CD4-positive, CD25-positive, alpha-beta regulatory T cell (primary cell): Measurements from ENCODE around the gene BRSK2. TPM values are rescaled to one million over a fixed set of nuclear protein-coding genes. Genes with fewer than 3 reads are reported as not detected.
"Not testable (repeated sequence)": the region's sequence is repeated elsewhere in the genome, so short reads cannot be mapped to it uniquely, and the experiment has no call there.

Source experiments
- ATAC-seq, 2 donors: fragments of 150-1000 bp; cut with Tn5 transposase; one replicate each; pipeline ENCODE4 v1.10.0; 2021; ENCODE audit warnings: low read depth in 2 of 2, moderate number of reproducible peaks in 2 of 2, moderate library complexity in 1 of 2
- DNase-seq, 3 donors: peaks; one replicate each; pipeline versions ENCODE4 v3.0.0 to v3.0.0-alpha.2; 2012 to 2022; ENCODE audit warnings: mixed read lengths in 1 of 3
- H3K27ac ChIP-seq: one replicate; pipeline ENCODE4 v1.7.0; 2013; ENCODE audit warnings: mild to moderate bottlenecking, low read length; ENCODE audit not compliant: insufficient read depth, poor library complexity, severe bottlenecking
- H3K27me3 ChIP-seq: one replicate; pipeline ENCODE4 v1.7.0; 2013; ENCODE audit warnings: low read length; ENCODE audit not compliant: control insufficient read depth, insufficient read depth
- H3K36me3 ChIP-seq: one replicate; pipeline ENCODE4 v1.7.0; 2013; ENCODE audit warnings: mild to moderate bottlenecking, low read length, moderate library complexity; ENCODE audit not compliant: control insufficient read depth, insufficient read depth
- H3K4me1 ChIP-seq: 2 replicates; pipeline ENCODE4 v1.7.0; 2013; ENCODE audit warnings: mild to moderate bottlenecking, low read length; ENCODE audit not compliant: insufficient read depth, control insufficient read depth, poor library complexity, severe bottlenecking
- H3K4me3 ChIP-seq: one replicate; pipeline ENCODE4 v1.7.0; 2013; ENCODE audit warnings: low read depth, mild to moderate bottlenecking, low read length, moderate library complexity
- H3K9me3 ChIP-seq, 2 experiments: 1 replicate in 1 of 2; 2 replicates in 1 of 2; pipeline ENCODE4 v1.7.0; 2013; ENCODE audit warnings: low read length in 2 of 2, mild to moderate bottlenecking in 1 of 2, moderate library complexity in 1 of 2; ENCODE audit not compliant: control insufficient read depth in 2 of 2
- H3K27ac Mint-ChIP-seq, 3 donors: one replicate each; pipeline ENCODE4 v1.8.0; 2020 to 2022; ENCODE audit warnings: mild to moderate bottlenecking in 3 of 3, mixed read lengths in 3 of 3, moderate library complexity in 2 of 3
- H3K27me3 Mint-ChIP-seq: one replicate; pipeline ENCODE4 v1.8.0; 2022; ENCODE audit warnings: mild to moderate bottlenecking, mixed read lengths
- H3K36me3 Mint-ChIP-seq: one replicate; pipeline ENCODE4 v1.8.0; 2020; ENCODE audit warnings: mixed read lengths
- H3K4me1 Mint-ChIP-seq, 4 donors: one replicate each; pipeline ENCODE4 v1.8.0; 2020 to 2022; ENCODE audit warnings: mixed read lengths in 4 of 4, mild to moderate bottlenecking in 1 of 4
- H3K4me3 Mint-ChIP-seq, 4 donors: one replicate each; pipeline ENCODE4 v1.8.0; 2020 to 2022; ENCODE audit warnings: mild to moderate bottlenecking in 4 of 4, mixed read lengths in 4 of 4, moderate library complexity in 3 of 4
- H3K9me3 Mint-ChIP-seq, 7 donors: one replicate each; pipeline ENCODE4 v1.8.0; 2020 to 2022; ENCODE audit warnings: mixed read lengths in 7 of 7, mild to moderate bottlenecking in 3 of 7, moderate library complexity in 2 of 7
- polyA plus RNA-seq, 4 donors: library from polyadenylated mRNA; unstranded; fragments of 300-500 nt; fragmentation: Illumina TruSeq; gene quantifications; one replicate each; pipeline ENCODE4 v1.2.3, GENCODE V29; 2021
- total RNA-seq: library from RNA; stranded (reverse); gene quantifications from one replicate; pipeline ENCODE4 v1.2.3, GENCODE V29; 2022

BRSK2 gene
- total and polyA plus RNA-seq, 5 donors from 2014 or later, result 0.07 to 0.42 (median 0.08) TPM; not detected in 1

DNA sequence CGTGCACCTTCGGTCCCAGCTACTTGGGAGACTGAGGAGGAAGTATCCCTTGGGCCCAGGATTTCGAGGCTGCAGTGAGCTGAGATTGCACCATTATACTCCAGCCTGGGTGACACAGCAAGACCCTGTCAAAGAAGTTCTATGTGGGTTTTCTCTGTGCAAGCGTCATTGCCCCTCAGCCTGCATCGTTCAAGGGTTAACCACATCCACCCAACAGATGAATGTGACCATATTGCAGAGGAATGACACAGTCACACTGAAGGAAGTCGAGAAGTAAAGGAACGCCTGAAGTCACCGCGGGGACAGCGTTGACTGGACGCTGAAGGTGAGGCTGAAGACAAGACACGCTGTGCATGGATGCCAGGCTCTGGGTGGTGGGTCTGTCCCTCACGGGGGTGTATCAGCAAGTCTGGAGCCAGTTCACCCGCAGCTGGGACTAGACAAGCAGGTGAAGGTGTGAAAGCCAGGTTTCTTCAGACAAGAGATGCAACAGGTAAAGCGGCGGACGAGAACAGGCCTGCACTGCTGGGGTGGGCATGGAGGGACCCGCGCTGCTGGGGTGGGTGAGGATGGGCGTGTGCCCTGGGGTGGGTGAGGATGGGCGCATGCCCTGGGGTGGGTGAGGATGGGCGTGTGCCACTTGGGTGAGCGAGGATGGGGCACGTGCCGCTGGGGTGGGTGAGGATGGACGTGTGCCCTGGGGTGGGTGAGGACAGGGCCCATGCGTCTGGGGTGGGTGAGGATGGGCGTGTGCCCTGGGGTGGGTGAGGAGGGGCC, 43.8 kb upstream of the BRSK2 start:
- Histone ChIP-seq H3K27ac (no peak overlapping the region), H3K4me1 (no peaks in the 10 kb centered on the region), H3K36me3 (no peaks in the 10 kb centered on the region), H3K9me3 (no peaks in the 10 kb centered on the region), H3K4me3 (no peak overlapping the region), H3K27me3 (no peaks in the 10 kb centered on the region)
- H3K27ac Mint-ChIP-seq, result no peak overlapping the region
- no peaks in the 10 kb centered on the region for H3K36me3 Mint-ChIP-seq
- no peak for DNase-seq
- ATAC-seq, result no peak
- H3K4me1 Mint-ChIP-seq, result peaks cover 0 to 2% (median 0%) of the 10 kb centered on the region in 4 donors
- no peaks in the 10 kb centered on the region for H3K9me3 Mint-ChIP-seq
- no peak overlapping the region for H3K4me3 Mint-ChIP-seq
- H3K27me3 Mint-ChIP-seq, result peaks cover 4% of the 10 kb centered on the region

DNA sequence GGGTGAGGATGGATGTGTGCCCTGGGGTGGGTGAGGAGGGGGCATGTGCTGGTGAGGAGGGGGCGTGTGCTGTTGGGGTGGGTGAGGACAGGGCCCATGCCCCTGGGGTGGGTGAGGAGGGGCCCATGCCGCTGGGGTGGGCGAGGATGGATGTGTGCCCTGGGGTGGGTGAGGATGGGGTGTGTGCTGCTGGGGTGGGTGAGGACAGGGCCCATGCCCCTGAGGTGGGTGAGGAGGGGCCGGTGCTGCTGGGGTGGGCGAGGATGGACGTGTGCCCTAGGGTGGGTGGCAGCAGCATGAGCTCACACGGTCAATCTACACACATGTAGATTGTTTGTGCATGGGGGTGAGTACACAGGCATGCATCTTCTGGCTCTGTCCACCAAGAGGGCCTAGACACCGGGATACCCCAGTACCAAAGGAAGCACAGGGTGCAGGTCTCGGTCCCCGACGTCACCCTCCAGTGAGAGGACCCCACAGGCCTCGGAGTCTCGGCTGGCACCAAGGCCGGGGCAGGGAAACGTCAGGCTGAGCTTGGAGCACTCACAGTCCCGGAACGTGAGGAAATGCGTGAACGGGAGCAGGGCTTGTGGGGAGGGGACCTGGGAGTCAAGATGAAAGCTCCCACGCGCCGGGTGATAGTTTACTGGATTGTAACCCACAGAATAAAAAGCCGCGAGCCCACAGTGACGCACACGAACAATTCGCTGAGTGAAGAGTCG, 42.9 kb upstream of the BRSK2 start:
- no peaks in the 10 kb centered on the region for H3K9me3 ChIP-seq
- Mint-ChIP-seq H3K4me3 (no peak overlapping the region), H3K36me3 (no peaks in the 10 kb centered on the region)

DNA sequence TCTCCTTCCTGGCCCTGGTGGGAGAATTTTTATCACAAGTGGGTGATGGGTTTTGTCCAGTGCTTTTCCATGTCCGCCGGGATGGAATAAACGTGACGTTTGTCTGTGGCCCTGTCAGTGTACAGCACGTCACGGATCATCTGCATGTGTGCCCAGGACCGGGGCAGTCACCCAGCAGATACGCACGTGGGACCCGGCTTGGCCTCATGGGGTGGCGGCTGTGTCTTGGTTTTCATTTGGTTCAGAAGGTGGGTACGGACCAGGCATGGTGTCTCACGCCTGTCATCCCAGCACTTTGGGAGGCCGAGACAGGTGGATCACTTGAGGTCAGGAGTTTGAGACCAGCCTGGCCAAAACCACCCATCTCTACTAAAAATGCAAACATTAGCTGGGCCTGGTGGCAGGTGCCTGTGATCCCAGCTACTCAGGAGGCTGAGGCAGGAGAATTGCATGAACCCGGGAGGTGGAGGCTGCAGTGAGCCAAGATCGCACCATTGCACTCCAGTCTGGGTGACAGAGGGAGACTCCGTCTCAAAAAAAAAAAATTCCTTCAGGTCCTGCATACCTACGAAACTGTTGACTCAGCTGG, 42.2 kb upstream of the BRSK2 start:
- H3K27ac Mint-ChIP-seq, H3K36me3 ChIP-seq, H3K4me3 Mint-ChIP-seq, H3K9me3 ChIP-seq, H3K4me1 ChIP-seq, H3K4me1 Mint-ChIP-seq, H3K9me3 Mint-ChIP-seq, H3K27me3 Mint-ChIP-seq, DNase-seq, H3K36me3 Mint-ChIP-seq, ATAC-seq, H3K4me3 ChIP-seq, H3K27ac ChIP-seq, H3K27me3 ChIP-seq: not testable (repeated sequence)

More for the DNA sequence above, 42.9 kb upstream of the BRSK2 start:
- H3K9me3 Mint-ChIP-seq, result no peaks in the 10 kb centered on the region
- Histone ChIP-seq H3K36me3 (no peaks in the 10 kb centered on the region), H3K4me3 (no peak overlapping the region), H3K27me3 (no peaks in the 10 kb centered on the region), H3K27ac (no peak overlapping the region), H3K4me1 (no peaks in the 10 kb centered on the region)
- peaks cover 4% of the 10 kb centered on the region for H3K27me3 Mint-ChIP-seq
- no peak overlapping the region for H3K27ac Mint-ChIP-seq
- H3K4me1 Mint-ChIP-seq, result peaks cover 0 to 2% (median 0%) of the 10 kb centered on the region in 4 donors
- no peak for DNase-seq
- no peak for ATAC-seq

DNA sequence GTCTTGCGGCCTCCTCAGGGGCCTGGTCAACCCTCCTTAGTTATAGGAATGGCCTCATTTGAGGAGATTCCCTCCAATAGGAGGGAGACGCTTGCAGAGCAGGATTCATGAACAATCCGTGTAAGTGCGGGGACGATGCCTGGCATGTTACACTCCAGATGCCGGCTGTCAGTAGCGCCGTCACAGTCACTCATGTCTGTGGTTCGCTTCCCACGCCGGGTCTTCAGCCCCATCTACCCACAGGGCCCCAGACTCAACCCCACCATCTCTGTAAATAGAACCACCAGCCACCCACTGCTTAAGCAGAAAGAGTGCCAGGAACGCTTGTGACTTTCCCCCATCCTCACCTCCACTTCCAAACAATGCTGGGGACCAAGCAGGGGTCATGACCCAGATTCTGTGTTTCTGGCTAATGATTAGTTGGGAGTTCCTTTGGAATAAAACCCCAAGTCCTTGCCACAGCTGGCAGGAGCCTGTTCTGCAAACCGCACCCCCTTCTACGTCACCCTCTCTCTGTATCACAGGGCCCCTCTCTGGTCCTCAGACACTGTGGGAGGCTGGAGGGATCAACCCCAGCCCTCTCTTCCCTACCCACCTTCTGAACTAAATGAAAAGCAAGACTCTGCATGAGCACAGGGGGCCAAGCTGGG, 41.5 kb upstream of the BRSK2 start:
- Mint-ChIP-seq H3K4me3 (peak overlapping the region in 1 of 4 donors; percentile 43), H3K36me3 (no peaks in the 10 kb centered on the region), H3K27me3 (peaks cover 4% of the 10 kb centered on the region), H3K27ac (no peak overlapping the region), H3K4me1 (peaks cover 0 to 2% (median 0%) of the 10 kb centered on the region in 4 donors), H3K9me3 (no peaks in the 10 kb centered on the region)
- Histone ChIP-seq H3K27ac (no peak overlapping the region), H3K9me3 (no peaks in the 10 kb centered on the region), H3K4me3 (no peak overlapping the region), H3K36me3 (no peaks in the 10 kb centered on the region), H3K27me3 (no peaks in the 10 kb centered on the region), H3K4me1 (no peaks in the 10 kb centered on the region)
- DNase-seq (no peak), ATAC-seq (no peak)

DNA sequence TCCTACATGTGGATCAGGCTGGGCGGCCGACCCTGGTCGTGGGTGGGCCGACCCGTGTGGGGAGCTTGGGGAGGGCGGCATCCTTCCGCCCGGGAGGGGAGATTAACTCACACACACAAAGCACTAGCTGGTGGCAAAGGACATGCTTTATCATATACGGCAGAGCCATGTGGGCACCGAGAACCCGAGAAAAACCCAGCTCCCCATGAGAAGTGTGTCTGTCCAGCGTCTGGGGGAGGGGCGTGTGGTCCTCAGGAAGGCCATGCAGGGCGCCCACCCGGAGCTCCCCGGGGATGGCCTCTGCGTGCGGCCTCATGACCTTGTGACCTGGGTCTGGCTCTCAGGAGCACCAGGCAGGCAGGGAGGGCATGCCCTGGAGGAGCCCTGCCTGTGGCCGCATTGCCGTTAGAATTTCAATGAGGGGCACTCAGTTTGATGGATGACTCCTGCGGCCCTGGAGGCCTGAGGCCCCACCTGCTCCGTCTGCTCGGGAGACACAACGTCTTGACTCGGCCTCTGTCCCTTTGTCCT, 40.9 kb upstream of the BRSK2 start:
- Histone ChIP-seq H3K4me1 (no peaks in the 10 kb centered on the region), H3K36me3 (no peaks in the 10 kb centered on the region), H3K9me3 (no peaks in the 10 kb centered on the region), H3K4me3 (no peak overlapping the region), H3K27ac (no peak overlapping the region), H3K27me3 (no peaks in the 10 kb centered on the region)
- Mint-ChIP-seq H3K9me3 (no peaks in the 10 kb centered on the region), H3K27me3 (peaks cover 4% of the 10 kb centered on the region), H3K27ac (no peak overlapping the region), H3K36me3 (no peaks in the 10 kb centered on the region), H3K4me3 (no peak overlapping the region), H3K4me1 (peaks cover 0 to 2% (median 0%) of the 10 kb centered on the region in 4 donors)
- no peak for DNase-seq
- ATAC-seq, result no peak

DNA sequence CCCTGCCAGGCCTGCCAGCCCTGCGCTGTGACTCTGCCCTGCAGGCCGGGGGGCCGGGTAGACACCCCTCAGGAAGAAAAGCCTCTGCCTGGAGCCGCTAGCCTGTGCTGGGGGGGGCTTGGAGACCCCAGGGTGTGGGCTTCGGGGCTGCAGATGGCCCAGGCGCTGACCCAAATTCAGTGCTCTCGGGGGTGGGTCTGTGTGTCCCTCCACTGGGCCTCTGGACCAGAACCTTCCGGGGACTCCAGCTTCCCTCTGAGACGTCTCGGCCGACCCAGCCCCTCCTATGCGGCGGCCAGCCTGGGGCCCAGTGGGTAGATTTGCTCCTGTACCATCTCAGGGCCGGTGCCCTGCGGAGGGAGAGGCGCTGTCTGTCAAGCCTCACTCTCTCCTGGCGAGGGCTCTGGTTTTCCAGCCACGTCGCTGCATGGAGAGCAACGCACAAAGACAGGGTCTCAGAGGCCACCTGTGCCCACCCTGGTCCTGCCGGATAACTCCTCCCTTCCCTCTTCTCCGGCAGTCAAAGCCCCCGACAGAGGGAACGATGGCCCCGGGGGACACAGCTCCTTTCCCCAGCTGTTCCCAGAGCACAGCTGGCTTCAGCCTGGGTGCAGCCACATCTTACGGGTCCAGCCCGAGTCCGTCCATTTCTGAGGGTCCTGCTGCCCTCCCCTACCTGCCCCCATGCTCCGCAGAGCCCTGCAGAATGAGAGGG, 40.2 kb upstream of the BRSK2 start:
- Histone ChIP-seq H3K4me1 (no peaks in the 10 kb centered on the region), H3K36me3 (no peaks in the 10 kb centered on the region), H3K9me3 (no peaks in the 10 kb centered on the region), H3K27me3 (no peaks in the 10 kb centered on the region), H3K27ac (no peak overlapping the region), H3K4me3 (no peak overlapping the region)
- ATAC-seq (no peak), DNase-seq (no peak)
- Mint-ChIP-seq H3K27ac (no peak overlapping the region), H3K36me3 (no peaks in the 10 kb centered on the region), H3K27me3 (peaks cover 4% of the 10 kb centered on the region), H3K4me3 (no peak overlapping the region), H3K4me1 (peaks cover 0 to 2% (median 0%) of the 10 kb centered on the region in 4 donors), H3K9me3 (no peaks in the 10 kb centered on the region)

DNA sequence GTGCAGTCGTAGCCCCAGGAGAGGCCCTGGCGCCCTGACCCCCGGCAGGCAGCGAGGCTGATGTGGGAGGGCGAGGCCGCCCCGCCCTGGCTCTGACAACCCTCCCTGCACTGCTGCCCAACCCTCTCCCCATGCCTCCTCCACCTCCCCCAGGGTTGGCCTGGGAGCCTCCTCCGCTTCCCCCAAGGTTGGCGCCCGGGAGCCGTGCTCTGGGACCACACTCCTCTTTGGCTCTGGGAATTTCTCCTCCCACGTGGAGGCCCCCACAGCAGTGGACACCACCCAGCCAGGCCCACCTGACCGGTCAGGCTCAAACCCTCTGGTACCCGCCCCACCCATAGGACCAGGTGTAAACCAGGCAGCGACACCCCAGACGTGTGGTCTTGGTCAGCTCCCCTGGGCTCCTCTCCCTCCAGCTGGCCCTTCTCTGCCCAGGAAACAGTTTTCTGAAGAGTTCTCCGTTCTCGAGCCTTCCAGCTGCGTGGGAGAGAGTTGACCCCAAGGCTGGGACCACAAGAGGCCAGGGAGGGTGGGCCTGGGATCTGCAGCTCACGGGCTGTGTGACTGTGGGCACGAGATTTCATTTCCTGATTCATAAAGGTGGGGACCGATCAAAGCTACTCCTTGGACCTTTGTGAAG, 39.5 kb upstream of the BRSK2 start:
- no peaks in the 10 kb centered on the region for H3K9me3 Mint-ChIP-seq
- peaks cover 4% of the 10 kb centered on the region for H3K27me3 Mint-ChIP-seq
- H3K36me3 Mint-ChIP-seq, result no peaks in the 10 kb centered on the region
- ATAC-seq (no peak), DNase-seq (no peak)
- no peak overlapping the region for H3K27ac Mint-ChIP-seq
- H3K4me1 Mint-ChIP-seq, result peaks cover 0 to 2% (median 0%) of the 10 kb centered on the region in 4 donors
- no peak overlapping the region for H3K4me3 Mint-ChIP-seq
- Histone ChIP-seq H3K4me1 (no peaks in the 10 kb centered on the region), H3K4me3 (no peak overlapping the region), H3K9me3 (no peaks in the 10 kb centered on the region), H3K27ac (no peak overlapping the region), H3K27me3 (no peaks in the 10 kb centered on the region), H3K36me3 (no peaks in the 10 kb centered on the region)
